ENCODE data around the gene BAHCC1. TPM values are rescaled to one million over a fixed set of nuclear protein-coding genes. Genes with fewer than 3 reads are reported as not detected.

The BAHCC1 gene
- total RNA-seq, 1 experiment from 2014 or later: 3.1 TPM

- Mint-ChIP-seq H3K27me3 (ENCODE audit: low read depth) (no peaks in the 10 kb centered on the region), H3K4me3 (peak overlapping the region in 1 of 2 experiments; percentile 60; a peak in 2 of 5 replicates), H3K4me1 (peaks cover 4 to 9% of the 10 kb centered on the region in 2 experiments; a peak in 3 of 4 replicates), H3K27ac (no peak overlapping the region), H3K36me3 (ENCODE audit: insufficient read depth in 1 of 3, low read depth in 3 of 3) (no peaks in the 10 kb centered on the region), H3K9me3 (no peaks in the 10 kb centered on the region)
- H3K4ac ChIP-seq (ENCODE audit: low read depth, low read length): no peak overlapping the region
- no peak overlapping the region for H3K18ac ChIP-seq (ENCODE audit: insufficient read length, low read depth, low read length)
- no peak overlapping the region for H3K27ac ChIP-seq (ENCODE audit: insufficient read length, low read depth, low read length)
- H2BK15ac ChIP-seq (ENCODE audit: low read depth, low read length): no peak overlapping the region
- H4K5ac ChIP-seq (ENCODE audit: insufficient read length, low read depth, low read length): no peak overlapping the region
- no peak overlapping the region for H3K23ac ChIP-seq (ENCODE audit: insufficient read length, low read depth, low read length)
- DNase-seq: peak; percentile 93
- H3K79me1 ChIP-seq (ENCODE audit: insufficient read depth, low read depth, low read length, poor library complexity, severe bottlenecking): no peaks in the 10 kb centered on the region
- no peak overlapping the region for H2BK5ac ChIP-seq (ENCODE audit: insufficient read length, low read length)
- H4K20me1 ChIP-seq (ENCODE audit: control insufficient read depth, insufficient read depth, insufficient read length): no peaks in the 10 kb centered on the region
- no peak overlapping the region for H2BK20ac ChIP-seq (ENCODE audit: low read depth, low read length, poor library complexity, severe bottlenecking)
- H3K14ac ChIP-seq (ENCODE audit: insufficient read depth, low read length): no peak overlapping the region
- no peak overlapping the region for H3K4me2 ChIP-seq (ENCODE audit: insufficient read depth, insufficient read length, low read length)
- H4K91ac ChIP-seq (ENCODE audit: insufficient read length, low read depth, low read length): no peak overlapping the region
- no peaks in the 10 kb centered on the region for H3K4me1 ChIP-seq (ENCODE audit: insufficient read depth, low read length)
- no peak overlapping the region for H2BK12ac ChIP-seq (ENCODE audit: insufficient read length, low read depth, low read length)
- no peak overlapping the region for H2AK5ac ChIP-seq (ENCODE audit: insufficient read length, low read length)
- WGBS (ENCODE audit: extremely low coverage, insufficient read length, low lambda C conversion rate): no CpG with 5 or more reads among the region's 24 CpGs
- no peaks in the 10 kb centered on the region for H3K79me2 ChIP-seq (ENCODE audit: insufficient read depth, low read length)
- H4K8ac ChIP-seq (replicated peaks; ENCODE audit: insufficient read length, low read depth, low read length): no peak overlapping the region
- no peak overlapping the region for H2AFZ ChIP-seq (ENCODE audit: low read length)
- no peak overlapping the region for H3T11ph ChIP-seq (ENCODE audit: low read length)
- H3K9me3 ChIP-seq (ENCODE audit: control insufficient read depth, low read depth, low read length): no peaks in the 10 kb centered on the region
- no peak overlapping the region for H2BK120ac ChIP-seq (ENCODE audit: low read depth, low read length, poor library complexity, severe bottlenecking)
- no peak overlapping the region for H3K56ac ChIP-seq (ENCODE audit: insufficient read length, low read depth, low read length)
- TF ChIP-seq CTCF (conservative IDR thresholded peaks at IDR 0.05): peak; percentile 86
- H3K27me3 ChIP-seq (ENCODE audit: insufficient read depth, low read length): no peaks in the 10 kb centered on the region
- H3K23me2 ChIP-seq (ENCODE audit: insufficient read length, low read depth, low read length, poor library complexity, severe bottlenecking): no peaks in the 10 kb centered on the region
- no peak overlapping the region for H3K9ac ChIP-seq (ENCODE audit: extremely low read depth, insufficient read length, low read length)
These were observed 45.4 kb downstream of the BAHCC1 start for GRCh38 chr17:81440511-81441244.
